ENCODE measurements around the gene VRK1.

VRK1 gene

GRCh38 chr14:96792003-96792402, 5.2 kb upstream of the VRK1 start:
- DNase-seq (ENCODE audit: low read depth, low spot score) = no peak

DNA sequence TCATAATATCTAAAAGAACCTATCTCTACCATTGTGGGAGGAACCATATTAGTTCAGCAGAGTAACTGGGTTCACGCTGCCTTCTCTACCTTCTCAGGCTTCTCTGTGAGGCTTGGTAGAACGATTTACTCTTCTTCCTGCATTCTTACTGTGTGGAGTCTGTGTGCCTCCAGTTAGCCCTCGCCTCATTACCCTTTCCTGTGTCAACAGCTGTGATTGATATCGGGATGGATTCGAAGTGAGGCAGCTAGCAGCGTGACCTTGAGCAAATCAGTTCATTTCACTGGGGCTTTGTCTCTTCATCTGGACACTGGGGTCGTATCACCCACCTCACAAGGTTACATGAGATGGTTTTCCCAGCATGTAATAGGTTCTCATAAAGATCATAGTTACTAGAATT, 4.6 kb upstream of the VRK1 start:
- no peak for DNase-seq (ENCODE audit: low read depth, low spot score)

- no peak for DNase-seq (ENCODE audit: low read depth, low spot score)
These were observed 3.6 kb upstream of the VRK1 start for GRCh38 chr14:96793547-96793946.

DNA sequence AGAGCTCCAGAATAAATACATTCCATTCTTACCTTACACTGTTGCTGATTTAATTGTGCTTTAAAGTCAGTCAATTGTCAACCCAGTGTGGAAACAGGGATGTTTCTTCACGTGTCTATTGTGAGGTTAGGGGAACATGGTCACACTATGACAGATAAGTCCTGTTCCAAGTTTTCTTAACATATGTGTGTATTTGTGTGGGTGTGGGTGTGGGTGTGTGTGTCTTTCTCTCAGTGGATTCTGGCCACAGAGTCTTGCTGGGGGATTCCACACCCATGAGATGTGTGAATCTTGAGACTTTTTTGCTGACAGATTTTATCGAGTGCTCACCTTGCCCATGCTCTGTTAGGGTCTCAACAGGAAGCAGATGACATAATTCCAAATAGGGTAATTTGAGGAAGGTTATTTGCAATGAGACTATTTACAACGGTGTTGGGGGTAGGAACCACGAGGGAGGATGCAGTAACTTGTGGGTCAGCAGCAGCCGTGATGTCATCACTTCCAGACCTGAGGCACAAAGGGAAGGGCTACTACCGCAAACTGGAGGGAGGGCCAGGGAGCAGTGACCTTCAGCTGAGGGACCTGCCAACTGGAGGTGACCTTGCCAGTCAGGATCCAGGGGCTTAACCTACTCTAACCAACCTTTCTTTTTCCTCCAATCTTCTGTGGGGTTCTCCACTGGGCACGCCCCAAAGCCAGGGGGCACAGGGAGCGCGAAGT, 1.9 kb upstream of the VRK1 start:
- no peak for DNase-seq (ENCODE audit: low read depth, low spot score)

- peak; percentile 8 for DNase-seq (ENCODE audit: low read depth, low spot score)
These were observed 584 bp downstream of the VRK1 start for GRCh38 chr14:96797582-96798349.

DNA sequence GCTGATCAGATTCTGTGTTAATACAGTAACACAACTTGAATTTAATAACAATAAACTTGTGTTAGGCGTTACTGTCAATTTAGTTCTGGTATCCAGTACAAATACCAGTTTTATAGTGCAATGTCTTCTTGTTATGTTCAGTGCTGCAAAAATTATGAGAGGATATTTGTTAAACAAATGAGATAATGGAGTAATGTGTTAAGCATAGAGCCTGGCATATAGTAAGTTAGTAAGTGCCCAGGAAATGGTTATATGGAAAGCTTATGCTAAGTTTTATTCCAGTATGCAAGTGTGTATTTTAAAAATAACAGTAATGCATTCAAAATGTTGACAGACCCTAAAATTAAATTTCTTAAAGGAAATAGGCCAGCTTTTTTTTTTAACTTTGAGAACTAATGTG, 1.8 kb downstream of the VRK1 start:
- no peak for DNase-seq (ENCODE audit: low read depth, low spot score)

GRCh38 chr14:96799489-96800054, 2.4 kb downstream of the VRK1 start:
- no peak for DNase-seq (ENCODE audit: low read depth, low spot score)

- DNase-seq (ENCODE audit: low read depth, low spot score) = no peak
These were observed 4.7 kb downstream of the VRK1 start for GRCh38 chr14:96801931-96802330.

DNA sequence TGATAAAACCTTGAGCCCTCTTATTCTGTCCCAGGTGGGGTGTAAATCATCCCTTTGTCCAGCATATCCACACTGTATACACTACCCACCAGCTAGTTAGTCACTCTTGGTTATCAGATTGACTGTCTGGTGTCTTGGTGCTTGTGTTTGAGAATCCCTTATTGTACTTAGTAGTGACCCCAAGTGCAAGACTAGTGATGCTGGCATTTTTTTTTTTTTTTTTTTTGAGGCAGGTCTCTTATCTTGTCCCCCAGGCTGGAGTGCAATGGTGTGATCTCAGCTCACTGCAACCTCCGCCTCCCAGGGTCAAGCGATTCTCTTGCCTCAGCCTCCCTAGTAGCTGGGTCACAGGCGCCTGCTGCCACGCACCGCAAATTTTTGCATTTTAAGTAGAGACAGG, 5.8 kb downstream of the VRK1 start:
- no peak for DNase-seq (ENCODE audit: low read depth, low spot score)

- DNase-seq (ENCODE audit: low read depth, low spot score) = no peak
These were observed 6.8 kb downstream of the VRK1 start for GRCh38 chr14:96803958-96804357.

- DNase-seq (ENCODE audit: low read depth, low spot score) = no peak
These were observed 7.7 kb downstream of the VRK1 start for GRCh38 chr14:96804895-96805294.

DNA sequence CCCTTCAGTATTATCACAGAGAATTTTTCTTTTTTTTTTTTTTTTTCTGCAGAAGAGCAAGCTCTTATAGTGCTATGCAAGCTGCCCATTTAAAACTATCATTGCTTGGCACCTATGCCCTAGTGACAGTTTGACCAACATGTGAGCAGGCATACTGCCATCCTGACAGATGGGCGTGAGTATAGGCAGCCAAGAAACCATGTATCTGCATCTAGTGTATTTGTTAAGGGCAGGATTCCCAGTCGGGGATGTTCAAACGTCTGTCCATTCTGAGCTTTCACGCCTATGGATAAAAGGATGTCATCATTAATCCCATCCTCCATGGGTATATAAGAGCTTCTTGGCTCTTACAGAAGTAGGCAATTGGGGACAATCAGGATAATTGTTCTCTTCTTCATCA, 8.8 kb downstream of the VRK1 start:
- DNase-seq (ENCODE audit: low read depth, low spot score) = no peak

GRCh38 chr14:96806836-96807235, 9.7 kb downstream of the VRK1 start:
- DNase-seq (ENCODE audit: low read depth, low spot score) = no peak

GRCh38 chr14:96808619-96809406, 11.6 kb downstream of the VRK1 start:
- no peak for DNase-seq (ENCODE audit: low read depth, low spot score)

- DNase-seq (ENCODE audit: low read depth, low spot score) = no peak
These were observed 14.1 kb downstream of the VRK1 start for GRCh38 chr14:96811265-96811664.

DNA sequence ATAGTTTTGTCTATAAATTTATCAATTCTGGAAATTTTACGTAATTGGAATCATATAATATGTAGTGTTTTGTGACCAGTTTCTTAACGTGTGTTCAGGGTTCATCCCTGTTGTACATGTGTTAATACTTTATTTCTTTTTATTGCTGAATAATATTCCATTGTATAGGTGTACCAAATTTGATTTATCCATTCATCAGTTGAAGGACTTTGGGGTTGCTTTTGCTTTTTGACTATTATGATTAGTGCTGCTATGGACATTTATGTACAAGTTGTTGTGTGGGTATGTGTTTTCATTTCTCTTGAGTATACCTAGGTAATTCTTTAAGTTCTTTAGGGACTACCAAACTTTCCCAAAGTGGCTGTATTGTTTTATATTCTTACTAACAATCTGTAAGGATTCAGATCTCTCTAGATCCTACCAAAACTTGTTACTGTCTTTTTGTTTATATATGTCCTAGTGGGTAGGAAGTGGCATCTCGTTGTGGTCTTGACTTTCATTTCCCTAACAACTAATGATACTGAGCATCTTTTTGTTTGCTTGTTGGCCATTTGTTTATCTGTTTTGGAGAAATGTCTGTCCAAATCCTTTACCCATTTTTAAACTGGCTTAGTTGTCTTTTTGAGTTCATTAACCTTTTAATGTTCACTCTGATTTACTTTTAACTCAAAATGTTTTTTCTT, 14.9 kb downstream of the VRK1 start:
- no peak for DNase-seq (ENCODE audit: low read depth, low spot score)

- no peak for DNase-seq (ENCODE audit: low read depth, low spot score)
These were observed 19.1 kb downstream of the VRK1 start for GRCh38 chr14:96816281-96816680.

DNA sequence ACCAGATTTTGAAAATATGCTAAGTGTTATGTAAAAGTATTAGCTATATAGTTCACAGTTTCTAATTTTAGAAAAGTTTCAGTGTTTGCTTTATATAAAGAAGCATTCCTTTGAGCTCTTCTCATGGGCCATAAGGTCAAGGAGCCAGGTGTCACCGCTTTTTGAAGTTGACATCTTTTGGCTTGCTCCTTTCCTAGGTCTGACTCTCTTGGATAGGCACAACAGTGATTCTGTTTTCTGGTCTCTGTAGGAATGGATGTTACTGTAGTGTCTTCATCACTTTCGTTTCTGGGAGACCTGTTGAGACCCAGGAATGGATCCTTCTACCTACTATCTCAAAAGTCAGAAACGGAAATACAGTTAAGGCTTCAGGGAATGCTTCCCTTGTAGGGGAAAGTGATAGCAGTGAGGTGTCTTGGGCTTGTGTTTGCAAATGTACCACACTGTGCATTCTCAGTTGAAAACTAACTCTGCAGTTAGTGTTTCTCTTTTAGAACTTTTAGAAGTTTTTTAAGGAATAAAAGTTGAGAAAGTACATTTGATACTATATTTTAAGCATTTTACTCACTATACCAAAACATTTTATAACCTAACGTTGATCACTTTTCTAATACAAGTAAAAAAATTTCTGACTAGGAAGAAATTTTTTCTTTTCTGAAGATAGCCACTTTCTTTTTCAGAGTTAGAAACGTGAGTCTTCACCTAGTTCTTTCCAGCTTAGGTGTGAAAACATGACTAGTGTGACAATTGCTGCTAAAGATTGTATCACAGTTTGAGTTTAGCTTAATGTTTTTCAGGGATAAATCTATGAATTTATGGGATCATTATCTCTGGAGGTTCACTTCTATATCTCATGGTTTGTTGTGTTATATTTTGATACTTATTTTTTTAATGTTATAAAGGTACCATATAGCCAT, 20.8 kb downstream of the VRK1 start:
- no peak for DNase-seq (ENCODE audit: low read depth, low spot score)

DNA sequence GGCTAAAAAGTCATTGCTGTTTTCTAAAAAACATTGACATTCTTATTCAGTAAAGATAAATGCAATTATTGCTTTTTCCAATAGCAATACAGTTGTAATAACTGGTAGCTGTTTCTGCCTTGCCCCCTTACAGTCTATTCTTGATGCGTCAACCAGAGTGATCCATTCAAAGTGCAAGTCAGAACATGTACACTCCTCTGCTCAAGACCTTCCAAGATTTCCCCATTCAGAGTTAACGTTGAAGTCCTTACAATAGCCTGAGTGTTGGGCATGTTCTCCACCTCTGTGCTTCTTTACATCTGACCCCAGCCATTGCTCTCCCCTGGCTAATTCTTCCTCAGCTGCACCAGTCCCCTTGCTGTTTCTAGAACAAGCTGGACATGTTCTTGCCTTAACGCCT, 24.3 kb downstream of the VRK1 start:
- no peak for DNase-seq (ENCODE audit: low read depth, low spot score)

GRCh38 chr14:96823652-96824051, 26.5 kb downstream of the VRK1 start:
- no peak for DNase-seq (ENCODE audit: low read depth, low spot score)

DNA sequence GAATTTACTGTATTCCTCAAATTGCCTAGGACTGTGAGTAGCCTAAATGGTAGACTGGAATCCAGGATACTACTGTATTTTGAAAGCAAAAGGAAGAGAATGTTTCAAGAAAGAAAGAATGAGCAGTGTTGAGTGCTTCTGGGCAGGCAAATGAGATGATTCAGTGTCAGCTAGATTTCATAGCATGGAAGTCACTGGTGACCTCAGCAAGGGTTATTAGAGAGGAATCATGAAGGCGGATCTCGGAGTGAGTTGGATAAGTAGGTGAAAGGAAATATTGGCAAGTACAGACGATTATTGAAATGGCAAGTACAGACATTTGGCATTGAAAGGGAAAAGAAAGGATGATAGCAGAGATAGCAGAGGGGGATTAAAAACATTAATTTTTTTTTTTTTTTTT, 27.1 kb downstream of the VRK1 start:
- DNase-seq (ENCODE audit: low read depth, low spot score) = no peak

All from activated CD4-positive, CD25-positive, alpha-beta regulatory T cell treated with anti-CD3 and anti-CD28 coated beads, Interleukin-2, amount 50 U/mL, for 16 hours (primary cell).